SK-N-SH (cell line): ENCODE measurements around the gene COL5A1.

Source experiments
- EZH2phosphoT487 ChIP-seq: fragments of 200-600 bp; sonication (generic); IDR thresholded peaks from 2 replicates; pipeline ENCODE4 v1.6.1; 2017; ENCODE audit warnings: low read depth, mixed run types, mild to moderate bottlenecking, antibody characterized with exemption, moderate library complexity, borderline replicate concordance
- GABPA ChIP-seq: IDR thresholded peaks from 2 replicates; pipeline ENCODE4 v1.4.0; 2012; ENCODE audit warnings: low read depth, mild to moderate bottlenecking
- GATA2 ChIP-seq: sonication (generic); formaldehyde crosslinking; IDR thresholded peaks from 2 replicates; pipeline ENCODE4 v1.5.0; 2020; ENCODE audit warnings: mild to moderate bottlenecking, missing genetic modification reagents
- NRF1 ChIP-seq: IDR thresholded peaks from 2 replicates; pipeline ENCODE4 v1.6.1; 2012; ENCODE audit warnings: low read depth, mild to moderate bottlenecking, low read length
- PBX3 ChIP-seq: IDR thresholded peaks from 2 replicates; pipeline ENCODE4; 2012
- RXRA ChIP-seq: IDR thresholded peaks from 2 replicates; pipeline ENCODE4 v1.4.0; 2012; ENCODE audit warnings: low read depth, mild to moderate bottlenecking, borderline replicate concordance
- SIN3A ChIP-seq: IDR thresholded peaks from 2 replicates; pipeline ENCODE4 v1.6.1; 2012; ENCODE audit warnings: low read depth, mild to moderate bottlenecking, low read length, moderate library complexity, borderline replicate concordance
- SMC3 ChIP-seq: IDR thresholded peaks from 2 replicates; pipeline ENCODE4 v1.6.1; 2012; ENCODE audit warnings: low read depth, low read length, improper control_type of control experiment
- TAF1 ChIP-seq: IDR thresholded peaks from 2 replicates; pipeline ENCODE4 v1.6.1; 2012; ENCODE audit warnings: low read depth, mild to moderate bottlenecking, low read length, moderate library complexity, borderline replicate concordance
- YY1 ChIP-seq: IDR thresholded peaks from 2 replicates; pipeline ENCODE4 v1.4.0; 2012; ENCODE audit warnings: low read depth, mild to moderate bottlenecking
- TF ChIP-seq, protein P1 (sequence below): fragments of 200-600 bp; sonication (generic); IDR thresholded peaks from 2 replicates; pipeline ENCODE4 v1.6.1; 2017; ENCODE audit warnings: antibody characterized with exemption, mild to moderate bottlenecking, moderate library complexity
- TF ChIP-seq, protein P2 (sequence below): IDR thresholded peaks from 2 replicates; pipeline ENCODE4 v1.6.1; 2012; ENCODE audit warnings: mild to moderate bottlenecking, low read depth, low read length, moderate library complexity
- TF ChIP-seq, protein P3 (sequence below): fragments of 150-350 bp; IDR thresholded peaks from 2 replicates; pipeline ENCODE4 v1.6.1; 2017; ENCODE audit warnings: antibody characterized with exemption, low read length, low read depth, borderline replicate concordance

DNA sequence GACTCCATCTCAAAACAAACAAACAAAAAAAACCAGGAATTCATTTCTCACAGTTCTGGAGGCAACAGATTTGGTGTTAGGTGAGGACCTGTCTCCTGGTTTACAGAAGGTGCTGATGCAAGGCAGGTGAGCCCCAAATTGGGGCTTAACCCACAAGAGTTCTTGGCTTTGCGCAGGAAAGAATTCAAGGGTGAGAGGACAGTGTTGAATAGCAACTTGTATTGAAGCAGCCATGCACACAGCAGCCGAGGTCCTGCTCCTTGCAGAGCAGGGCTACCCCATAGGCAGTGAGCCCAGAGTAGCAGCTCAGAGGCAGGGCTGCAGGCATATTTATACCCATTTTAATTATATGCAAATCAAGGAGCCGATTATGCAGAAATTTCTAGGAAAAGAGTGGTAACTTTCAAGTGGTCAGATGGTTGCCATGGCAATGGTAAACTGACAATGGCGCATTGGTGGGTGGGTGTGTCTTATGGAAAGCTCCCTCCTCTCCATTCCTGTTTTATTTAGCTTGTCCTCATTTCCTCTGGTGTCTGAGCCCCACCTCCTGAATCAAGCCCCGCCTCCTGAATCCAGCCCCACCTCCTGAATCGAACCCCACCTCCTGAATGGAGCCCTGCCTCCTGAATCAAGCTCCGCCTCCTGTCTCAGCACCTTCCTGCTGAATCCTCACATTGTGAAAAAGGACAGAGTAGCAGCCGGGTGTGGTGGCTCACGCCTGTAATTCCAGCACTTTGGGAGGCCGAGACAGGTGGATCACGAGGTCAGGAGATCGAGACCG, 34.5 kb upstream of the COL5A1 start:
- TF ChIP-seq SIN3A (no peak), YY1 (no peak), TAF1 (no peak), EZH2phosphoT487 (no peak), NRF1 (no peak), RXRA (no peak), GABPA (no peak), GATA2 (CRISPR knock-in tag) (no peak), SMC3 (no peak), PBX3 (no peak)
- TF ChIP-seq, protein P1, sequence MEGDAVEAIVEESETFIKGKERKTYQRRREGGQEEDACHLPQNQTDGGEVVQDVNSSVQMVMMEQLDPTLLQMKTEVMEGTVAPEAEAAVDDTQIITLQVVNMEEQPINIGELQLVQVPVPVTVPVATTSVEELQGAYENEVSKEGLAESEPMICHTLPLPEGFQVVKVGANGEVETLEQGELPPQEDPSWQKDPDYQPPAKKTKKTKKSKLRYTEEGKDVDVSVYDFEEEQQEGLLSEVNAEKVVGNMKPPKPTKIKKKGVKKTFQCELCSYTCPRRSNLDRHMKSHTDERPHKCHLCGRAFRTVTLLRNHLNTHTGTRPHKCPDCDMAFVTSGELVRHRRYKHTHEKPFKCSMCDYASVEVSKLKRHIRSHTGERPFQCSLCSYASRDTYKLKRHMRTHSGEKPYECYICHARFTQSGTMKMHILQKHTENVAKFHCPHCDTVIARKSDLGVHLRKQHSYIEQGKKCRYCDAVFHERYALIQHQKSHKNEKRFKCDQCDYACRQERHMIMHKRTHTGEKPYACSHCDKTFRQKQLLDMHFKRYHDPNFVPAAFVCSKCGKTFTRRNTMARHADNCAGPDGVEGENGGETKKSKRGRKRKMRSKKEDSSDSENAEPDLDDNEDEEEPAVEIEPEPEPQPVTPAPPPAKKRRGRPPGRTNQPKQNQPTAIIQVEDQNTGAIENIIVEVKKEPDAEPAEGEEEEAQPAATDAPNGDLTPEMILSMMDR, result no peak
- TF ChIP-seq, protein P2, sequence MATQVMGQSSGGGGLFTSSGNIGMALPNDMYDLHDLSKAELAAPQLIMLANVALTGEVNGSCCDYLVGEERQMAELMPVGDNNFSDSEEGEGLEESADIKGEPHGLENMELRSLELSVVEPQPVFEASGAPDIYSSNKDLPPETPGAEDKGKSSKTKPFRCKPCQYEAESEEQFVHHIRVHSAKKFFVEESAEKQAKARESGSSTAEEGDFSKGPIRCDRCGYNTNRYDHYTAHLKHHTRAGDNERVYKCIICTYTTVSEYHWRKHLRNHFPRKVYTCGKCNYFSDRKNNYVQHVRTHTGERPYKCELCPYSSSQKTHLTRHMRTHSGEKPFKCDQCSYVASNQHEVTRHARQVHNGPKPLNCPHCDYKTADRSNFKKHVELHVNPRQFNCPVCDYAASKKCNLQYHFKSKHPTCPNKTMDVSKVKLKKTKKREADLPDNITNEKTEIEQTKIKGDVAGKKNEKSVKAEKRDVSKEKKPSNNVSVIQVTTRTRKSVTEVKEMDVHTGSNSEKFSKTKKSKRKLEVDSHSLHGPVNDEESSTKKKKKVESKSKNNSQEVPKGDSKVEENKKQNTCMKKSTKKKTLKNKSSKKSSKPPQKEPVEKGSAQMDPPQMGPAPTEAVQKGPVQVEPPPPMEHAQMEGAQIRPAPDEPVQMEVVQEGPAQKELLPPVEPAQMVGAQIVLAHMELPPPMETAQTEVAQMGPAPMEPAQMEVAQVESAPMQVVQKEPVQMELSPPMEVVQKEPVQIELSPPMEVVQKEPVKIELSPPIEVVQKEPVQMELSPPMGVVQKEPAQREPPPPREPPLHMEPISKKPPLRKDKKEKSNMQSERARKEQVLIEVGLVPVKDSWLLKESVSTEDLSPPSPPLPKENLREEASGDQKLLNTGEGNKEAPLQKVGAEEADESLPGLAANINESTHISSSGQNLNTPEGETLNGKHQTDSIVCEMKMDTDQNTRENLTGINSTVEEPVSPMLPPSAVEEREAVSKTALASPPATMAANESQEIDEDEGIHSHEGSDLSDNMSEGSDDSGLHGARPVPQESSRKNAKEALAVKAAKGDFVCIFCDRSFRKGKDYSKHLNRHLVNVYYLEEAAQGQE, result no peak
- TF ChIP-seq, protein P3, sequence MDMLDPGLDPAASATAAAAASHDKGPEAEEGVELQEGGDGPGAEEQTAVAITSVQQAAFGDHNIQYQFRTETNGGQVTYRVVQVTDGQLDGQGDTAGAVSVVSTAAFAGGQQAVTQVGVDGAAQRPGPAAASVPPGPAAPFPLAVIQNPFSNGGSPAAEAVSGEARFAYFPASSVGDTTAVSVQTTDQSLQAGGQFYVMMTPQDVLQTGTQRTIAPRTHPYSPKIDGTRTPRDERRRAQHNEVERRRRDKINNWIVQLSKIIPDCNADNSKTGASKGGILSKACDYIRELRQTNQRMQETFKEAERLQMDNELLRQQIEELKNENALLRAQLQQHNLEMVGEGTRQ, result no peak
